GM18520 (cell line): ENCODE data around the gene DDAH2.
"Not testable (repeated sequence)": the region's sequence is repeated elsewhere in the genome, so short reads cannot be mapped to it uniquely, and the experiment has no call there.

Experiments
- ATAC-seq: cut with Tn5 transposase; IDR thresholded peaks from one replicate; pipeline ENCODE4 v1.9.1; 2021; ENCODE audit not compliant: unreplicated experiment

The DDAH2 gene

DNA sequence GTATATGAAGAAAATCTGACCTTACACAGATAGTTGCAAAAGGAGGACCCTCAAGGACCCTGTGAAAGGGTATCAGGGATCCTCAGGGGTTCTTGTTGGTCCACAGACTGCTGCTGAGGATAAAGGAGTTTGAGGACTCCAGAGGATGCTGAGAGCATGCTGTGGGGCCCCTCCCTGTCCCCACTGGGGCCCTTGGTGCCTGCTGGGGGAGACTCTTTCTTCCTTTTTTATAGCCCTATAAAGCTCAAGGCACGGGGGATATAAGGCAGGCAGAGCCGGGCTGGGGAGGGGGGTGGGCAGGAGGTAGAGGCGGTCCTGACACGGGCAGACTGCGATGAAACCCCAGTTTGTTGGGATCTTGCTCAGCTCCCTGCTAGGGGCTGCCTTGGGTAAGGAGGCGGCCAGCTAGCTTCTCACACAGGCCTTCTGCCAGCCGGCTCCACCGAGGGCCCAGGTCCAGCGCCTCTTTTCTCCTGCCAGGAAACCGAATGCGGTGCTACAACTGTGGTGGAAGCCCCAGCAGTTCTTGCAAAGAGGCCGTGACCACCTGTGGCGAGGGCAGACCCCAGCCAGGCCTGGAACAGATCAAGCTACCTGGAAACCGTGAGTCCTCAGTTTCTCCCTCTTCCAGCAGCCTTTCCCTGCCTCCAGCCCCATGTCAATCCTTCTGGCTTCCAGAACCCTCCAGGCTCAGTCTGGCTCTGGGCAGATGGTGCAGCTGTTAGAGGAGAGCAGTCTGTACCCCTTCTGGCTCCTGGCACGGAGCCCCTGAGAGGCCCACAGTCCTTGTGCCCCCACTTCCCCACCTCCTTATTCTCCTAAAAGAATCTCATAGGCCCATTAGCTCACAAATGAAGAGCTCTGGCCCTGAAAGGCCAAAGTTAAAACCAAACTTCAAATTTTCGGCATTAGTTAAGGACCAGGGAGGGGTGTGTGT lies 13.8 kb downstream of the DDAH2 start, which contains the start of gene LY6G6D:
Gene LY6G6D, plus strand, starts transcription at position 327 of the 937 bp plus-strand sequence. Its CDS starts 8 bp downstream, at position 335.
- no peak for ATAC-seq

DNA sequence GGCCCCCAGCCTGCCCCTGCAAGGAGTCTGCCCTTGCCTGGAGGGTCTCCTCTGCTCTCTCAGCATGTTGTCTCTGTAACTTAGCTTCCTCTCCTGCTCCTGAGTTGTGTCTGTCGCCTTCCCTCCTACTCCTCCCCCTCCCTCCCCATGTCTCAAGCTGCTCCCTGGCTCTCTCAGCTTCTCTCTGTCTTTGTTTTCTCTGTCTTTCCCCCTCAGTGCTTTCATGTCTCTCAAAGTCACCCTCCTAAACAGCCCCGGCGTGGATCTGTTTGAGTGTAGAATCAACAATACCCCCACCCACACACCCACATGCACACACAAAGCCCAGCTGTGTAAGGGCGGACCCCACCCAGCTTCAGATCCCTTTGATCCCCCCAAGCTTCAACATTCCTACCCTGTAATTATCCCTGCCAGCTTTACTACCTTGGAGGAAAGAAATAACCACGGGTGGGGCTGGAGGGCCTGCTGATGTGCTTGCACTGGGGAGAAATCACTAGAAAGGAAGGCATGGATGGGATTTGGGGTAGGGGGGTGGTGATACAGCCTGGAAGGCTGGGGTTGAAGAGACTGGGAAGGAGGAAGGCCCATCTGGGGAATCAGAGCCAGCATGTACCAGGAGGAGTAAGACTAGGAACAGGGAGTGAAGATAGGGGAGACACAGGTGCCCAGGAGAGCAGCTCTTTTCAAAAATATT lies 15.0 kb downstream of the DDAH2 start:
- ATAC-seq = no peak

DNA sequence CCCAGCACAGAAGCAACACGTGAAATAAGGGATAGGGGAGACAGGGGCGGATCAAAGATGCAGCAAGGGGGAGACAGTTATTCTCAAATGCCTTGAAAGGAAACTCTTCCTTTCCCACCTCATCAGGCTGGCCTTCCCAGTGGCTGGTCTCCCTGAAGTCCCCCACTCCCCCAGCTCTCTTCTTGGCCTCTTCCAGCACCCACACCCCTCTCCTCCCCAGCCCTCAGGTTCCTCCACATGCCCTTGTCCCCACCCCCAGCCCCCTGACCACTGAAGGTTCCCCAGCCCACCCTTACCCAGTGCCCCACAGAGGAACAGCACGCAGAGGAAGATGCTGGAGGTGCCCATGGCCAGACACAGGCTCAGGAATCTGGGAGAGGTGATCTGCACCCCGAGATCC lies 15.6 kb downstream of the DDAH2 start:
- ATAC-seq = no peak

DNA sequence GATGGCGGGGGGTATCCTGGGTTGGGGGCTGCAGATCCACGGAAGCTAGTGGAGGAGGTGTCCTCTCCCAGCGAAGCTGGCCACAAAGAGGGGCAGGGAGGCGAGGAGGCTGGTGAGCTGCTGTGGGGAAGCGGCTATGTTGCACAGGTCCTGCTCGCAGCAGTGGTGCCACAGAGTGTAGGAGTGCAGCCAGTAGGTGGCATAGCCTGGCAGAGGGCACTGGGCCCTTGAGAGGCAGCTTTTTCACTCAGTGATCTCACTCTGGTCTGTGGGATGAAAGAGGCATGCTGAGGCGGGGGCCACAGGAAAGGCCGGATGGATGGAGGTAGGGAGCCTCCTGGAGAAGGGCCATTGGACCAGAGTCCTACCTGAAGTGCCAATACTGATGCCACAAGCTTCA lies 16.8 kb downstream of the DDAH2 start:
- no peak for ATAC-seq

GRCh38 chr6:31711233-31711632 lies 17.9 kb downstream of the DDAH2 start:
- ATAC-seq = no peak

GRCh38 chr6:31710523-31711219 lies 18.4 kb downstream of the DDAH2 start:
- ATAC-seq = no peak

GRCh38 chr6:31709157-31709556 lies 19.9 kb downstream of the DDAH2 start:
- ATAC-seq = not testable (repeated sequence)

DNA sequence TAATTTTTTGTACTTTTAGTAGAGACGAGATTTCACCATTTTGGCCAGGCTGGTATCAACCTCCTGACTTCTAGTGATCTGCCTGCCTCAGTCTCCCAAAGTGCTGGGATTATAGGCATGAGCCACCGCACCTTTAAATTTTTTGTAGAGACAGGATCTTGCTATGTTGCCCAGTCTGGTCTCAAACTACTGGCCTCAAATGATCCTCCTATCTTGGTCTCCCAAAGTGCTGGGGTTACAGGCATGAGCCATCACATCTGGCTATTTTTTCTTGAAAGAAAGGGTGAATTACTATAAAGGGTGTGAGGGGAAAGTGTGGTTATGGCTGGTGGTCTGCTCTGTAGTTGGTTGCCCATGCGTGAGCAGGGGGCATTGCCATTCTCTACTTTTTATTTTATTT lies 20.9 kb downstream of the DDAH2 start:
- no peak for ATAC-seq

DNA sequence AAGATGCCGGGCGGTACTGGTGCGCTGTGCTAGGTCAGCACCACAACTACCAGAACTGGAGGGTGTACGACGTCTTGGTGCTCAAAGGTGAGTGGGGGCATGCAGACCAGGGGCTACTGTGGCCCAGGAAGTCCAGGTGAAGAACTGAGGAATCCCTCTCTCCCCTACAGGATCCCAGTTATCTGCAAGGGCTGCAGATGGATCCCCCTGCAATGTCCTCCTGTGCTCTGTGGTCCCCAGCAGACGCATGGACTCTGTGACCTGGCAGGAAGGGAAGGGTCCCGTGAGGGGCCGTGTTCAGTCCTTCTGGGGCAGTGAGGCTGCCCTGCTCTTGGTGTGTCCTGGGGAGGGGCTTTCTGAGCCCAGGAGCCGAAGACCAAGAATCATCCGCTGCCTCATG lies 21.4 kb downstream of the DDAH2 start:
- no peak for ATAC-seq

DNA sequence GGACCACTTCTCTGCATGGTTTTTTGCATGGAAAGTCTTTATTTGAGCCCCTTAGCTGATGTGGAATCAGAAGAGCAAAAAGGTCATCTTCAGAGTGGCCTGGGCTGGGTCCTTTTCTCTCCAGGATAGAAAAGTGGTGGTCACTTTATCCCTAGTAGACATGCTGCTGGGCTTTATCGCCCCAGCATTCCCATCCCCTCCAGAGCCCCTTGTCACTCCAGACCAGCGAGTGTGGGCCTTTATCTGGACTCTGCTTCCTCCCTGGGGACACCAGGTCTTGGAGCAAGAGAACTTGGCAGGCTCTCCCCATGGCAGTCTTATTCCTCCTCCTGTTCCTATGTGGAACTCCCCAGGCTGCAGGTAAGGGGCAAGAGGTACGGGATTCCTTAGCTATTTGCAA lies 22.5 kb downstream of the DDAH2 start, which contains the start of gene LY6G6F:
Gene LY6G6F, plus strand, starts transcription at position 268 of the 400 bp plus-strand sequence. Its CDS starts 41 bp downstream, at position 309.
- no peak for ATAC-seq

DNA sequence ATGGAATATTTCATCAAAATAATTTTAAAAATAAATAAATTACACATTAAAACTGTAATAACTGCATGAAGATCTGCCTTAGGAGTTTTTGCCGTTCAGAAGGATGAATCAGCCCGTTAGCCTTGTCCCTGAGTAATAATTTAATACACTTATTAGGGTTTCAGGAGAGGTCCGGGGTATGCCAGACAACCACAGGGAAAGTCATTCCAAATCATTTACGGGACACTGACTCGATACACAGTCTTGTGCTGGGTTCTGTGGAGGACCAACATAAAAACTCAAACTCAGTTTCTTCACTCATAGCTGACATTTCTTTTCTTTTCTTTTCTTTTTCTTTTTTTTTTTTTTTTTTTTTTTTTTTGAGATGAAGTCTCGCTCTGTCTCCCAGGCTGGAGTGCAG lies 23.2 kb downstream of the DDAH2 start:
- no peak for ATAC-seq

GRCh38 chr6:31702819-31703716 lies 26.0 kb downstream of the DDAH2 start, which contains the start of gene ABHD16A:
TSS of gene ABHD16A (minus strand) at chr6:31703324. CDS start at chr6:31703281, 43 bp downstream.
- peak; percentile 80 for ATAC-seq

- no peak for ATAC-seq
Observed at GRCh38 chr6:31702405-31702818, 26.7 kb downstream of the DDAH2 start.

DNA sequence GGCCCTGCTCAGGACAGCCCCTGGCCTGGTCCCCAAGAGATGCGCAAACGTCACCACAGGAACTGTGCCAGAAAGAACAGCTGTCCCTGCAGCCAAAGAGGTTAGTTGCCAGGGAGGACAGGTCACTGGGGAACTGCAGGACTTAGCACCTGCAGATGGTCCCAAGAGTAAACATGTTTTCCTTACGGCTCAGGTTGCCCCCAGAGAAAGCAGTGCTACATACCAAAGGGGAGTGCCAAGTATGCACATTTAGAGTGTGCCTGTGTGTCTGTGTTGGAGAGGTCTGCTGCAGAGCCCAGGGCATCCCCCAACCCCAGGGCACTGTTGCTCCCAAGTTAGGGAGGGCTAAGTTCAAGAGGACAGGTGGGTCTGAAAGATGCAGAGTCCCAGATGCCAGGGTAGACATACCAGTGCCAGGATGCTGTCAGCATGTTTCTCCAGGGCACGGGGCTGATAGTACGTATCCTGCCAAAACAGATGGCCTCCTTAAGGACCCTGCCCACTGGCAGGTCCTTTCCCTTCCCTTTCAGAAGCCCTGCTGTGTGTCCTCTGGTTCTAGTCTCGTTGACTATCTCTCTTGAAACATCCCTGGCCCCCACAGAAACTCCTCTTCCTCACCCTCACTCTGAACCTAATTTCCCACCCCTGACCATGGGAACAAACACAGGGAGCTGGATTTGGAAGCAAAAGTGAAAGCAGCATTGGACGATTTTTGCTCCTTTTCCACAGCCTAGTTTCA lies 27.3 kb downstream of the DDAH2 start:
- no peak for ATAC-seq

- ATAC-seq = no peak
Observed at GRCh38 chr6:31700740-31701401, 28.2 kb downstream of the DDAH2 start.

DNA sequence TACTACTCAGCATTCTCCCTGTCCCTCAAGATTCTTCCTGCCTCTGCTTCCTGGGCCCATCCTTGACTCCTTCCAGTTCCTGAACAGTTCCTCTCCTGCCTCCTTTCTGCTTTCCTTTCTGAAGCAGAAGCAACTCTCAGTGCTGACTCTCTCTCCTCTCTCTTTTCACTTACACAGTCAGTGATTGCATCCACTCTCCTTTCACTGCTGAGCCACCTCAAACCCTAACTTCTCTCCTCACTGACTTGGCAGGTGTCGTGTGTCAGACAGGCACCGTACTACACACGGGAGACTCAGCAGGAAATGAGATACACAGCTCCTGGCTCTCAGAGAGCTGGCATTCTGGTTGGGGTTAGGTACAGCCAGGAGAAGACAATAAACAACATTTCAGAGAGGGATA lies 31.5 kb downstream of the DDAH2 start:
- ATAC-seq = no peak

- no peak for ATAC-seq
Observed at GRCh38 chr6:31693535-31693934, 35.6 kb downstream of the DDAH2 start.

DNA sequence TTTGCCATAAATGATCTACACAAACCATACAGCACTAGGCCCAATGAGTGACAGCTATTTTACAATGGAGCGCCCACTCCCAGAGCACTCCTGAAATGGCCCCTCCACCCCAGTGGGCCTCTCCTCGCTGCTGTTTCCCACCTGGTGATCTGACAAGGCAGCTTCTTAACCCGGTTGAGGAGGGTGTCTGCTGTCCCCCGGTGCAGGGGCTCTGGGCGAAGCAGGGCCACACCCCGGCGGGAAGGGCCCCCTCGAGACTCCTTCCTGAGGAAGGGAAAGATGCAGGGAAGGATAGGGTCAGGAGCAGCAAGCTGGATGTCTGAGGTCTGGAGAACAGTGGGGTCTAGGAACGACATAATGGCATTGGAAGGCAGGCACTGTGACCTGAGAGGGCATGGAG lies 36.2 kb downstream of the DDAH2 start:
- no peak for ATAC-seq

GRCh38 chr6:31692353-31692752 lies 36.7 kb downstream of the DDAH2 start:
- ATAC-seq = no peak
